GM18511 (cell line): ENCODE results near the gene ARID4B.
"Not testable (repeated sequence)": the region's sequence is repeated elsewhere in the genome, so short reads cannot be mapped to it uniquely, and the experiment has no call there.

Source experiments
- ATAC-seq: cut with Tn5 transposase; IDR thresholded peaks from one replicate; pipeline ENCODE4 v1.9.1; 2021; ENCODE audit warnings: mild to moderate bottlenecking, moderate library complexity; ENCODE audit not compliant: unreplicated experiment

Gene ARID4B

GRCh38 chr1:235297579-235297978 lies 30.4 kb downstream of the ARID4B start:
- ATAC-seq = no peak

- ATAC-seq = no peak
Measured at GRCh38 chr1:235296729-235297128, 31.2 kb downstream of the ARID4B start.

- ATAC-seq = no peak
Measured at GRCh38 chr1:235295902-235296350, 32.1 kb downstream of the ARID4B start.

GRCh38 chr1:235293322-235293942 lies 34.5 kb downstream of the ARID4B start:
- no peak for ATAC-seq

GRCh38 chr1:235292790-235293189 lies 35.2 kb downstream of the ARID4B start:
- no peak for ATAC-seq

GRCh38 chr1:235291599-235292091 lies 36.3 kb downstream of the ARID4B start:
- ATAC-seq = no peak

- ATAC-seq = no peak
Measured at GRCh38 chr1:235290740-235291502, 37.1 kb downstream of the ARID4B start.

- no peak for ATAC-seq
Measured at GRCh38 chr1:235289859-235290739, 37.9 kb downstream of the ARID4B start.

GRCh38 chr1:235287208-235287882 lies 40.6 kb downstream of the ARID4B start:
- ATAC-seq = no peak

- no peak for ATAC-seq
Measured at GRCh38 chr1:235286667-235287066, 41.3 kb downstream of the ARID4B start.

GRCh38 chr1:235284231-235284769 lies 43.7 kb downstream of the ARID4B start:
- ATAC-seq = no peak

- ATAC-seq = not testable (repeated sequence)
Measured at GRCh38 chr1:235283636-235284035, 44.3 kb downstream of the ARID4B start.

- ATAC-seq = no peak
Measured at GRCh38 chr1:235280467-235280866, 47.5 kb downstream of the ARID4B start.

- no peak for ATAC-seq
Measured at GRCh38 chr1:235279694-235280093, 48.3 kb downstream of the ARID4B start.

- ATAC-seq = no peak
Measured at GRCh38 chr1:235278915-235279292, 49.1 kb downstream of the ARID4B start.

GRCh38 chr1:235278233-235278914 lies 49.6 kb downstream of the ARID4B start:
- no peak for ATAC-seq

GRCh38 chr1:235277709-235278108 lies 50.3 kb downstream of the ARID4B start:
- peak; percentile 32 for ATAC-seq

- no peak for ATAC-seq
Measured at GRCh38 chr1:235275836-235276235, 52.1 kb downstream of the ARID4B start.

- peak; percentile 72 for ATAC-seq
Measured at GRCh38 chr1:235275223-235275622, 52.8 kb downstream of the ARID4B start.

- ATAC-seq = no peak
Measured at GRCh38 chr1:235272851-235273250, 55.1 kb downstream of the ARID4B start.
